ENCODE data around the gene AMH.
A peak's percentile ranks its signal among the peaks of the same experiment; 100 is the strongest.

The AMH gene

GRCh38 chr19:2230033-2230531 lies 19.0 kb upstream of the AMH start:
- DNase-seq (ENCODE audit: extremely low read depth, low read depth): no peak
- H3K4me3 ChIP-seq (replicated peaks; ENCODE audit: low read depth, low read length): no peak overlapping the region
- TF ChIP-seq, protein P1, sequence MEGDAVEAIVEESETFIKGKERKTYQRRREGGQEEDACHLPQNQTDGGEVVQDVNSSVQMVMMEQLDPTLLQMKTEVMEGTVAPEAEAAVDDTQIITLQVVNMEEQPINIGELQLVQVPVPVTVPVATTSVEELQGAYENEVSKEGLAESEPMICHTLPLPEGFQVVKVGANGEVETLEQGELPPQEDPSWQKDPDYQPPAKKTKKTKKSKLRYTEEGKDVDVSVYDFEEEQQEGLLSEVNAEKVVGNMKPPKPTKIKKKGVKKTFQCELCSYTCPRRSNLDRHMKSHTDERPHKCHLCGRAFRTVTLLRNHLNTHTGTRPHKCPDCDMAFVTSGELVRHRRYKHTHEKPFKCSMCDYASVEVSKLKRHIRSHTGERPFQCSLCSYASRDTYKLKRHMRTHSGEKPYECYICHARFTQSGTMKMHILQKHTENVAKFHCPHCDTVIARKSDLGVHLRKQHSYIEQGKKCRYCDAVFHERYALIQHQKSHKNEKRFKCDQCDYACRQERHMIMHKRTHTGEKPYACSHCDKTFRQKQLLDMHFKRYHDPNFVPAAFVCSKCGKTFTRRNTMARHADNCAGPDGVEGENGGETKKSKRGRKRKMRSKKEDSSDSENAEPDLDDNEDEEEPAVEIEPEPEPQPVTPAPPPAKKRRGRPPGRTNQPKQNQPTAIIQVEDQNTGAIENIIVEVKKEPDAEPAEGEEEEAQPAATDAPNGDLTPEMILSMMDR (IDR thresholded peaks at IDR 0.05; ENCODE audit: low read depth, low read length, missing control alignments): no peak

DNA sequence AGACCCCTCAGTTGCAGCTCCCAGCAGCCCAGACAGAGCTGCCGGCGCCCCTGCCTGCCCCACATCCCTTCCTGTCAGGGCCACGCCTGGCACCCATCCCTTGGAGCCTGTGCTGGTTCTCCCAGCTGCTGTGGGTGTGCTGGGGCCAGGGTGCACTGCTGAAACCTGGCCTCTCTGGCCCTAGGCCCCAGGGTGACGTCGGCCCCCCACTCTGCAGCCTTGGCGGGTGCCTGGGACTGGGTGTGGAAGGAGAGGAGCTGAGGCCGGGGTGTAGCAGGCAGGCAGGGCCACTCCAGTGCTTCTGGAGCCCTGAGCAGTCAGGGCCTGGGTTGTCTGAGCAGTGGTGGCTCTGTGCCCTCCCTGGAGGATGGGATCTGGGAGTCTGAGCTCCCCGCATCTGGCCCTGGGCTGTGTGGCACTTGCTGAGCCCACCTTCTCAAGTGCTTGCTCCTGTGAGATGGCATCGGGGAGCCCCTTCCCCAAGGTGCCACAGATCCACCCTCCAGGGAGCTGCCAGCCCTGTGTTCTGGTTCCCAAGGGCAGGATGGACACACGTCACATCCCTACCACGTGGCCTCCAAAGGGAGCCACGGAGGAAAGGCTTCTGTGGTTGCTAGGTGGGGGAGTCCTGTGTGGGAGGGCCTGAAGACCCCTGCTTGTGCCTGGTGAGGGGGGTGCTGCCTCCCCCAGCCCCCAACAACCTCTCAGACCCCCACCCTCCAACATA lies 18.2 kb upstream of the AMH start:
- TF ChIP-seq, protein P1 (IDR thresholded peaks at IDR 0.05; ENCODE audit: low read depth, low read length, missing control alignments): no peak
- no peak overlapping the region for H3K4me3 ChIP-seq (replicated peaks; ENCODE audit: low read depth, low read length)
- no peak for DNase-seq (ENCODE audit: extremely low read depth, low read depth)

GRCh38 chr19:2231621-2232221 lies 17.4 kb upstream of the AMH start:
- H3K4me3 ChIP-seq (replicated peaks; ENCODE audit: low read depth, low read length): no peak overlapping the region
- no peak for DNase-seq (ENCODE audit: extremely low read depth, low read depth)
- TF ChIP-seq, protein P1 (IDR thresholded peaks at IDR 0.05; ENCODE audit: low read depth, low read length, missing control alignments): no peak

- TF ChIP-seq, protein P1 (IDR thresholded peaks at IDR 0.05; ENCODE audit: low read depth, low read length, missing control alignments): no peak
- DNase-seq (ENCODE audit: extremely low read depth, low read depth): no peak
- no peak overlapping the region for H3K4me3 ChIP-seq (replicated peaks; ENCODE audit: low read depth, low read length)
Observed at GRCh38 chr19:2232286-2233151, 16.6 kb upstream of the AMH start.

- DNase-seq (ENCODE audit: extremely low read depth, low read depth): no peak
- no peak overlapping the region for H3K4me3 ChIP-seq (replicated peaks; ENCODE audit: low read depth, low read length)
- TF ChIP-seq, protein P1 (IDR thresholded peaks at IDR 0.05; ENCODE audit: low read depth, low read length, missing control alignments): no peak
Observed at GRCh38 chr19:2233601-2234280, 15.4 kb upstream of the AMH start.

DNA sequence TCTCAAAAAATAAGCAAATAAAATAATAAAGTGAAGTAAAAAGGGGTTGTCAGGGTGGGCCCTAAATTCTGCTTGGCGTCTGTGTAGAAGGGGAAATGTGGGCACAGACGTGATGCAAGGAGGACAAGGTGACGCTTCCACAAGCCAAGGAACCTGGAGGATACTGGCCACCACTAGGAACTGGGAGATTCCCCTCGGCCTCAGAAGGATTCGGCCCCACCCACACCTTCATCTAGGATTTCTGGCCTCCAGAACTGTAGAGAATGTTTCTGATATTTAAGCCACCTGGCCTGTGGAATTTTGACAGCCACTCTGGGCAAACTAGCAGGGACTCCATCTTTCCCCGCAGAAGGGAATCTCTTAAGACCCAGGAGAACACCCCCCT lies 14.1 kb upstream of the AMH start:
- TF ChIP-seq, protein P1 (IDR thresholded peaks at IDR 0.05; ENCODE audit: low read depth, low read length, missing control alignments): no peak
- peak overlapping the region; percentile 89 for H3K4me3 ChIP-seq (replicated peaks; ENCODE audit: low read depth, low read length)

More for the DNA sequence above, 14.1 kb upstream of the AMH start:
- no peak for DNase-seq (ENCODE audit: extremely low read depth, low read depth)
